Osteocyte (in vitro differentiated cells): Measurements from ENCODE around the gene DDX31. TPM values are rescaled to one million over a fixed set of nuclear protein-coding genes. Genes with fewer than 3 reads are reported as not detected.

ENCODE experiments used
- DNase-seq: peaks from one replicate; pipeline ENCODE4 v3.0.0; 2021; ENCODE audit warnings: mixed read lengths; ENCODE audit not compliant: unreplicated experiment; ENCODE audit errors: extremely low spot score
- H3K27ac Mint-ChIP-seq: one replicate; pipeline ENCODE4 v1.8.0; 2021; ENCODE audit warnings: mild to moderate bottlenecking, mixed read lengths; ENCODE audit not compliant: unreplicated experiment
- H3K27me3 Mint-ChIP-seq: one replicate; pipeline ENCODE4 v1.8.0; 2021; ENCODE audit warnings: mixed read lengths; ENCODE audit not compliant: unreplicated experiment
- H3K36me3 Mint-ChIP-seq: one replicate; pipeline ENCODE4 v1.8.0; 2021; ENCODE audit warnings: mixed read lengths; ENCODE audit not compliant: unreplicated experiment
- H3K4me1 Mint-ChIP-seq: one replicate; pipeline ENCODE4 v1.8.0; 2021; ENCODE audit warnings: mixed read lengths; ENCODE audit not compliant: unreplicated experiment
- H3K4me3 Mint-ChIP-seq: one replicate; pipeline ENCODE4 v1.8.0; 2021; ENCODE audit warnings: mild to moderate bottlenecking, moderate library complexity, mixed read lengths; ENCODE audit not compliant: unreplicated experiment
- H3K9me3 Mint-ChIP-seq: one replicate; pipeline ENCODE4 v1.8.0; 2021; ENCODE audit warnings: mixed read lengths; ENCODE audit not compliant: unreplicated experiment
- total RNA-seq: library from RNA; stranded (reverse); gene quantifications from 2 replicates; pipeline ENCODE4 v1.2.1, GENCODE V29; 2021
- TF ChIP-seq, protein P1 (sequence below): fragments of 200-600 bp; sonication (generic); IDR thresholded peaks from 2 replicates; pipeline ENCODE4 v1.5.0; 2021; ENCODE audit warnings: antibody characterized with exemption, mild to moderate bottlenecking, moderate library complexity

The DDX31 gene
- total RNA-seq, 1 donor from 2014 or later = 14.6 TPM

DNA sequence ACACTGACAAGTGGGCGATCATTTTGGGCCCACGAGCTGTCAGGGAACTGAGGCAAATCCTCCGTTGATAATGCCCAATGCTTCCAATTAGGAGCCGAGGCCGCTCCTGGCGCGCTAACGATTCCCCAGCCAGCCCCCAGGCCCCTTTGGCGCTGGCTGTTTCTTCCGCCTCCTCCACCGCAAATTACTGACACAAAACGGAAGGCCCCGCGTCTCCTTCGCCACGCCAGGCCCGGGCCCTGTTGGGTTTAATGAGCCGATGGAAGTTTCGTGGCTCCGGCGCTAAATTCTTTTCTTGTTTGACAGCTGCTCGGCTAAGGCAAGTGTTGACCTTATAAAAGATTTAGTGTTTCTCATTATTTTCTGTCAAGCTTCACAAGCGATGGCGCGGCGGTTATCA is 113.1 kb downstream of the DDX31 start:
- Mint-ChIP-seq H3K4me3 (no peak overlapping the region), H3K36me3 (no peaks in the 10 kb centered on the region), H3K4me1 (peaks cover 7% of the 10 kb centered on the region), H3K27me3 (peaks cover 40% of the 10 kb centered on the region), H3K9me3 (peaks cover 4% of the 10 kb centered on the region), H3K27ac (no peak overlapping the region)
- TF ChIP-seq, protein P1, sequence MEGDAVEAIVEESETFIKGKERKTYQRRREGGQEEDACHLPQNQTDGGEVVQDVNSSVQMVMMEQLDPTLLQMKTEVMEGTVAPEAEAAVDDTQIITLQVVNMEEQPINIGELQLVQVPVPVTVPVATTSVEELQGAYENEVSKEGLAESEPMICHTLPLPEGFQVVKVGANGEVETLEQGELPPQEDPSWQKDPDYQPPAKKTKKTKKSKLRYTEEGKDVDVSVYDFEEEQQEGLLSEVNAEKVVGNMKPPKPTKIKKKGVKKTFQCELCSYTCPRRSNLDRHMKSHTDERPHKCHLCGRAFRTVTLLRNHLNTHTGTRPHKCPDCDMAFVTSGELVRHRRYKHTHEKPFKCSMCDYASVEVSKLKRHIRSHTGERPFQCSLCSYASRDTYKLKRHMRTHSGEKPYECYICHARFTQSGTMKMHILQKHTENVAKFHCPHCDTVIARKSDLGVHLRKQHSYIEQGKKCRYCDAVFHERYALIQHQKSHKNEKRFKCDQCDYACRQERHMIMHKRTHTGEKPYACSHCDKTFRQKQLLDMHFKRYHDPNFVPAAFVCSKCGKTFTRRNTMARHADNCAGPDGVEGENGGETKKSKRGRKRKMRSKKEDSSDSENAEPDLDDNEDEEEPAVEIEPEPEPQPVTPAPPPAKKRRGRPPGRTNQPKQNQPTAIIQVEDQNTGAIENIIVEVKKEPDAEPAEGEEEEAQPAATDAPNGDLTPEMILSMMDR = no peak
- DNase-seq = no peak

DNA sequence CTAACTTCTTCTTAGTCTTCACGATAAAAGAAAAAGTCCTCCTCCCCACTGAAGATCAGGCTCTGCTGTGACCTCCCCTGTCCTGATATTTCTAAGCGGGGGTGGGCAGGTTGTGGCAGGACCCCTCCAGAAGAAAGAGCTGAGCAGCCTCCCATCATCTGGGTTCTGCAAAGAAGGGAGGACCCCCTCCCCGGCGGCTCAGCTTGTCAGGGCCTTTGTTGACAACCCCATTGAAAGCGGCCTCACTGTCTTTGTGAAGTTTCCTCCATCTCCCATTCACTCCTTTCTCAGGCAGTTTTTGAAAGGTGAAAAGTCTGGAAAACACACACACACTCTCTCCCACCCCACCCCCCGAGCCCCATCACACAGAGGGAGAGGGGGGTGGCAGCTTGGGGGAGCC is 113.5 kb downstream of the DDX31 start:
- TF ChIP-seq, protein P1 = no peak
- Mint-ChIP-seq H3K4me3 (no peak overlapping the region), H3K27me3 (peaks cover 39% of the 10 kb centered on the region), H3K4me1 (peaks cover 7% of the 10 kb centered on the region), H3K27ac (no peak overlapping the region), H3K9me3 (peaks cover 4% of the 10 kb centered on the region), H3K36me3 (no peaks in the 10 kb centered on the region)
- DNase-seq = no peak

DNA sequence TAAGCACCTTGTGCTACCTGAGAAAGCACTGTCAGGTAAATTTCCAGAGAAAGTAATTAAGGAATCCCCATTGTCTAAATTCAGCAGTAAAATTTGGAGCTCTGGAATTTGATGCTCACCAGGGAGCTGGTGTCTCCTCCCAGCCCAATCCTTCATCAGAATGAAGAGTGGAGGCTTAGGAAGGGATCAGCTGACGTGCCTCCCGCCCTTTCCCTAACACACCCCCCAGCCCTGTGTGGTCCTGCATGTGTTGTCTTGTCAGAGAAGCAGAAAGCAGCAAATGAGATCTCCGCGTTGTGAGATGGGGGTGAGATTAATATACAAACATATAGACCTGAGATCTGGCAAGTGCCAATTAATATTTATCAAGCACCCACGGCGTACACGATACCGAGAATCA is 114.3 kb downstream of the DDX31 start:
- no peak overlapping the region for H3K4me3 Mint-ChIP-seq
- no peak overlapping the region for H3K27ac Mint-ChIP-seq
- TF ChIP-seq, protein P1 = no peak
- no peaks in the 10 kb centered on the region for H3K36me3 Mint-ChIP-seq
- DNase-seq = no peak
- H3K27me3 Mint-ChIP-seq = peaks cover 32% of the 10 kb centered on the region
- H3K9me3 Mint-ChIP-seq = peaks cover 4% of the 10 kb centered on the region
- peaks cover under 1% of the 10 kb centered on the region for H3K4me1 Mint-ChIP-seq

DNA sequence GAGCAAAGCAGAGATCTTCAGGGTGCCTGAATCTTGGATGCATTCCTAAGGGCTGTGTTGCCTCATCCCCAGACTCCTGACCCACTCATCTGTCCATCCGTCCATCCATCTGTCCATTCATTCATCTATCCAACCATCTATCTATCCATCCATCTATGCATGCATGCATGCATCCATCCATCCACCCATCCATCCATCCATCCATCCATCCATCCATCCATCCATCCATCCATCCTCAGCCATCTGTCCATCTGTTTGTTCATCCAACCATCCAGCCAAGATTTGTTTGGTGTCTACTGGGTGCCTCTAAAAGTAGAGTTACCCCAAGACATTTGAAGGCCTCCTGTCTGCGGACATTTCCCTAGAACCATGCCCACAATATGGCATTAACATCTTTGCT is 115.0 kb downstream of the DDX31 start:
- Mint-ChIP-seq H3K4me1 (no peaks in the 10 kb centered on the region), H3K27ac (no peak overlapping the region), H3K27me3 (peaks cover 24% of the 10 kb centered on the region), H3K9me3 (peaks cover 4% of the 10 kb centered on the region), H3K4me3 (no peak overlapping the region), H3K36me3 (no peaks in the 10 kb centered on the region)
- DNase-seq = no peak
- TF ChIP-seq, protein P1 = no peak

DNA sequence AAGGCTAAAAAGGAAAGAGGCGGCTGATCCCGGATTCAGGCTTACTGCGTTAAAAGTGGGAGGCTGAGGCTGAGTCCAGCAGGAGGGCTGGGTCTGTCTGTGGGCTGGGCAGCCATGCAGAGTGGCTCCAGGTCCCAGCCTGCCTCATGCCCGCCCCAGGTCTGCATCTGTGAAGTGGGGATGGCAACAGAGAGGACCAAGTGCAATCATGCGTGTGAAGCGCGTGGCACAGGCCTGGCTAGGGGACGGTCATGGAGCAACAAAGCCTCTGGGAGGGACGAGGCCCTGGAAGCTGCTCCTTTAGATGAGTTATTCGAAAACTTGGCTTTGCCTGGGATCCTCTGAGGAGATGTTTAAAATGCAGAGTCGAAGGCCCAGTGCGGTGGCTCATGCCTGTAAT is 117.7 kb downstream of the DDX31 start:
- Mint-ChIP-seq H3K4me1 (peaks cover 12% of the 10 kb centered on the region), H3K4me3 (no peak overlapping the region), H3K9me3 (no peaks in the 10 kb centered on the region), H3K27me3 (peaks cover 15% of the 10 kb centered on the region), H3K36me3 (no peaks in the 10 kb centered on the region), H3K27ac (no peak overlapping the region)
- DNase-seq = no peak
- TF ChIP-seq, protein P1 = no peak
